GM19395 (cell line): ENCODE measurements around the gene MADCAM1.

Experiments used
- ATAC-seq: cut with Tn5 transposase; IDR thresholded peaks from one replicate; pipeline ENCODE4 v1.9.1; 2021; ENCODE audit warnings: mild to moderate bottlenecking, moderate library complexity; ENCODE audit not compliant: unreplicated experiment

Gene MADCAM1

GRCh38 chr19:507286-508203 lies 11.3 kb downstream of the MADCAM1 start, which contains the start of gene TPGS1:
Gene TPGS1 (plus strand): TSS chr19:507497. CDS start chr19:507507, 10 bp downstream.
- ATAC-seq: peak; percentile 57

- no peak for ATAC-seq
Observed at GRCh38 chr19:508204-509150, 12.2 kb downstream of the MADCAM1 start.

GRCh38 chr19:510606-511100 lies 14.4 kb downstream of the MADCAM1 start:
- ATAC-seq: peak; percentile 28

- no peak for ATAC-seq
Observed at GRCh38 chr19:511101-511851, 15.0 kb downstream of the MADCAM1 start.

- ATAC-seq: no peak
Observed at GRCh38 chr19:512547-513365, 16.5 kb downstream of the MADCAM1 start.

- no peak for ATAC-seq
Observed at GRCh38 chr19:513368-514165, 17.3 kb downstream of the MADCAM1 start.

- ATAC-seq: no peak
Observed at GRCh38 chr19:514166-514663, 17.9 kb downstream of the MADCAM1 start.

GRCh38 chr19:517721-518597 lies 21.7 kb downstream of the MADCAM1 start:
- ATAC-seq: no peak

GRCh38 chr19:518598-519231 lies 22.4 kb downstream of the MADCAM1 start:
- ATAC-seq: no peak

- ATAC-seq: no peak
Observed at GRCh38 chr19:519449-519865, 23.2 kb downstream of the MADCAM1 start.

GRCh38 chr19:522726-523125 lies 26.4 kb downstream of the MADCAM1 start:
- no peak for ATAC-seq

GRCh38 chr19:524062-524674 lies 27.9 kb downstream of the MADCAM1 start:
- no peak for ATAC-seq

GRCh38 chr19:525029-525428 lies 28.7 kb downstream of the MADCAM1 start:
- no peak for ATAC-seq

GRCh38 chr19:525857-526419 lies 29.7 kb downstream of the MADCAM1 start:
- ATAC-seq: no peak

- ATAC-seq: no peak
Observed at GRCh38 chr19:530134-531008, 34.1 kb downstream of the MADCAM1 start.
